Trophoblast cell (in vitro differentiated cells and primary cell): ENCODE measurements around the gene TGM3.
"Not testable (repeated sequence)": the region's sequence is repeated elsewhere in the genome, so short reads cannot be mapped to it uniquely, and the experiment has no call there.

Experiments
- DNase-seq, 2 donors: peaks; one replicate each; pipeline ENCODE4 v3.0.0-alpha.2; 2016
- H2AFZ ChIP-seq: 2 replicates; pipeline ENCODE4 v1.6.1; 2013; ENCODE audit warnings: low read length, moderate library complexity, mild to moderate bottlenecking; ENCODE audit not compliant: insufficient read depth, poor library complexity
- H2AK5ac ChIP-seq: 2 replicates; pipeline ENCODE4 v1.6.1; 2013; ENCODE audit warnings: mild to moderate bottlenecking, low read length
- H2BK120ac ChIP-seq: 2 replicates; pipeline ENCODE4 v1.6.1; 2013; ENCODE audit warnings: low read length, mild to moderate bottlenecking, moderate library complexity; ENCODE audit not compliant: insufficient read depth, poor library complexity
- H2BK12ac ChIP-seq: 2 replicates; pipeline ENCODE4 v1.6.1; 2013; ENCODE audit warnings: mild to moderate bottlenecking, low read length, moderate library complexity
- H2BK5ac ChIP-seq: 2 replicates; pipeline ENCODE4 v1.6.1; 2013; ENCODE audit warnings: low read length, low read depth, moderate library complexity, mild to moderate bottlenecking; ENCODE audit not compliant: poor library complexity
- H3K14ac ChIP-seq: 2 replicates; pipeline ENCODE4 v1.6.1; 2013; ENCODE audit warnings: mild to moderate bottlenecking, low read length
- H3K18ac ChIP-seq: 2 replicates; pipeline ENCODE4 v1.6.1; 2013; ENCODE audit warnings: mild to moderate bottlenecking, low read length
- H3K23ac ChIP-seq: 2 replicates; pipeline ENCODE4 v1.6.1; 2013; ENCODE audit warnings: low read length
- H3K27ac ChIP-seq: 2 replicates; pipeline ENCODE4 v1.5.1; 2013; ENCODE audit warnings: low read depth, mild to moderate bottlenecking, inconsistent platforms, low read length, moderate library complexity
- H3K27me3 ChIP-seq: 2 replicates; pipeline ENCODE4 v1.6.1; 2013; ENCODE audit warnings: inconsistent platforms, mild to moderate bottlenecking, low read length, moderate library complexity; ENCODE audit not compliant: insufficient read depth
- H3K36me3 ChIP-seq, 2 experiments: 1 replicate in 1 of 2; 2 replicates in 1 of 2; pipeline ENCODE4 v1.6.1; 2013; ENCODE audit warnings: low read length in 2 of 2, mild to moderate bottlenecking in 2 of 2, moderate library complexity in 1 of 2; ENCODE audit not compliant: insufficient read depth in 2 of 2, control insufficient read depth in 1 of 2
- H3K4ac ChIP-seq: 2 replicates; pipeline ENCODE4 v1.6.1; 2013; ENCODE audit warnings: low read depth, mild to moderate bottlenecking, low read length, moderate library complexity
- H3K4me1 ChIP-seq, 2 experiments: 1 replicate in 1 of 2; 2 replicates in 1 of 2; pipeline ENCODE4 v1.6.1; 2013; ENCODE audit warnings: low read length in 2 of 2, mild to moderate bottlenecking in 2 of 2, moderate library complexity in 1 of 2; ENCODE audit not compliant: insufficient read depth in 2 of 2, control insufficient read depth in 1 of 2
- H3K4me2 ChIP-seq: 2 replicates; pipeline ENCODE4 v1.6.1; 2013; ENCODE audit warnings: inconsistent platforms, mild to moderate bottlenecking, low read length, moderate library complexity
- H3K4me3 ChIP-seq: 2 replicates; pipeline ENCODE4 v1.5.1; 2013; ENCODE audit warnings: mild to moderate bottlenecking, low read depth, low read length, inconsistent platforms
- H3K79me1 ChIP-seq: one replicate; pipeline ENCODE4 v1.6.1; 2013; ENCODE audit warnings: low read length
- H3K79me2 ChIP-seq: 2 replicates; pipeline ENCODE4 v1.6.1; 2013; ENCODE audit warnings: low read length, mild to moderate bottlenecking; ENCODE audit not compliant: control insufficient read depth, insufficient read depth, poor library complexity
- H3K9ac ChIP-seq: 2 replicates; pipeline ENCODE4 v1.6.1; 2013; ENCODE audit warnings: mild to moderate bottlenecking, low read length
- H3K9me3 ChIP-seq: 2 replicates; pipeline ENCODE4 v1.6.1; 2013; ENCODE audit warnings: low read depth, mild to moderate bottlenecking, control low read depth, inconsistent platforms, low read length; ENCODE audit not compliant: insufficient read depth
- H4K12ac ChIP-seq: 2 replicates; pipeline ENCODE4 v1.6.1; 2013; ENCODE audit warnings: low read depth, mild to moderate bottlenecking, low read length, moderate library complexity
- H4K8ac ChIP-seq: 2 replicates; pipeline ENCODE4 v1.6.1; 2013; ENCODE audit warnings: low read depth, mild to moderate bottlenecking, low read length, moderate library complexity
- H4K91ac ChIP-seq: one replicate; pipeline ENCODE4 v1.6.1; 2013; ENCODE audit warnings: low read depth, mild to moderate bottlenecking, low read length, moderate library complexity
- WGBS: extraction: QIAGEN DNeasy Blood & Tissue Kit; methylation state at CpG from one replicate; pipeline ENCODE4 v1.1.7; 2013; ENCODE audit warnings: missing lambda C conversion rate; ENCODE audit not compliant: insufficient read length, insufficient coverage; ENCODE audit errors: extremely low coverage; 5-methylcytosine and 5-hydroxymethylcytosine counted together

TGM3 gene

DNA sequence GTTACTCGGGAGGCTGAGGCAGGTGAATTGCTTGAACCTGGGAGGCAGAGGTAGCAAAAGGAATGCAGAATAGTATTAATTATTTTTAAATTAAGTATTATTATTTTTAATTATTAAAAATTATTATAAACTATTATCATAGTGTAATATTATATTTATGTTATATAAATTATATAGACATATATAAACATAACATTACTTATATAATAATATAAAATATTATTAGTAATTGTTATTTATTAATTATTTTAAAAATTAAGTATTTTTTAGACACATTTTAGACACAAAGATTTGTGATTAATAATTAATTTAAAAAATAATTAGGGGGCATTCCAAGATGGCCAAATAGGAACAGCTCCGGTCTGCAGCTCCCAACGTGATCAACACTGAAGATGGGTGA lies 31.7 kb upstream of the TGM3 start:
- no peak for DNase-seq
- no peak overlapping the region for H4K12ac ChIP-seq
- no peak overlapping the region for H4K8ac ChIP-seq
- H2BK5ac ChIP-seq, result no peak overlapping the region
- peaks cover 4% of the 10 kb centered on the region for H3K9me3 ChIP-seq
- H3K27ac ChIP-seq, result no peak overlapping the region
- H2BK120ac ChIP-seq, result no peak overlapping the region
- H3K4ac ChIP-seq, result no peak overlapping the region
- H3K4me3 ChIP-seq, result no peak overlapping the region
- no peaks in the 10 kb centered on the region for H3K79me1 ChIP-seq
- H2AK5ac ChIP-seq, result no peak overlapping the region
- H3K4me2 ChIP-seq, result no peak overlapping the region
- no peak overlapping the region for H4K91ac ChIP-seq
- H3K14ac ChIP-seq, result no peak overlapping the region
- no peaks in the 10 kb centered on the region for H3K79me2 ChIP-seq
- H3K18ac ChIP-seq, result no peak overlapping the region
- H2AFZ ChIP-seq, result no peak overlapping the region
- no peaks in the 10 kb centered on the region for H3K27me3 ChIP-seq
- no peak overlapping the region for H2BK12ac ChIP-seq
- no peak overlapping the region for H3K23ac ChIP-seq
- peaks cover 0 to 4% of the 10 kb centered on the region in 2 experiments for H3K4me1 ChIP-seq
- WGBS, result no CpG with 5 or more reads among the region's 3 CpGs
- H3K36me3 ChIP-seq, result no peaks in the 10 kb centered on the region
- H3K9ac ChIP-seq, result no peak overlapping the region

DNA sequence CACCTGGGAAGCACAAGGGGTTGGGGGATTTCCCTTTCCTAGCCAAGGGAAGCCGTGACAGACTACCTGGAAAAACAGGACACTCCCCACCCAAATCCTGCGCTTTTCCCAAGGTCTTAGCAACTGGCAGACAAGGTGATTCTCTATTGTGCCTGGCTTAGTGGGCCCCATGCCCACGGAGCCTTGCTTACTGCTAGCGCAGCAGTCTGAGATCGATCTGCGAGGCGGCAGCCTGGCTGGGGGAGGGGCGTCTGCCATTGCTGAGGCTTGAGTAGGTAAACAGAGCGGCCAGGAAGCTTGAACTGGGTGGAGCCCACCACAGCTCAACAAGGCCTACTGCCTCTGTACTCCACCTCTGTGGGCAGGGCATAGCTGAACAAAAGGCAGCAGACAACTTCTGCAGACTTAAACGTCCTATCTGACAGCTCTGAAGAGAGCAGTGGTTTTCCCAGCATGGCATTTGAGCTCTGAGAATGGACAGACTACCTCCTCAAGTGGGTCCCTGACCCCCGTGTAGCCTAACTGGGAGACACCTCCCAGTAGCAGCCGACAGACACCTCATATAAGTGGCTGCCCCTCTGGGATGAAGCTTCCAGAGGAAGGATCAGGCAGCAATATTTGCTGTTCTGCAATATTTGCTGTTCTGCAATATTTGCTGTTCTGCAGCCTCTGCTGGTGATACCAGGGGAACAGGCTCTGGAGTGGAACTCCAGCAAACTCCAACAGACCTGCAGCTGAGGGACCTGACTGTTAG lies 31.0 kb upstream of the TGM3 start:
- not testable (repeated sequence) for H4K91ac ChIP-seq, H3K27ac ChIP-seq, H3K27me3 ChIP-seq, H2AK5ac ChIP-seq, DNase-seq, H2BK120ac ChIP-seq, H3K79me1 ChIP-seq, H2BK12ac ChIP-seq, H3K18ac ChIP-seq, H3K4me2 ChIP-seq, H3K23ac ChIP-seq, H3K4me1 ChIP-seq, H2BK5ac ChIP-seq, H4K12ac ChIP-seq, H3K14ac ChIP-seq, H2AFZ ChIP-seq, H3K4me3 ChIP-seq, H3K36me3 ChIP-seq, H3K9ac ChIP-seq, H3K4ac ChIP-seq, H3K9me3 ChIP-seq, H3K79me2 ChIP-seq, H4K8ac ChIP-seq
- no CpG with 5 or more reads among the region's 12 CpGs for WGBS

DNA sequence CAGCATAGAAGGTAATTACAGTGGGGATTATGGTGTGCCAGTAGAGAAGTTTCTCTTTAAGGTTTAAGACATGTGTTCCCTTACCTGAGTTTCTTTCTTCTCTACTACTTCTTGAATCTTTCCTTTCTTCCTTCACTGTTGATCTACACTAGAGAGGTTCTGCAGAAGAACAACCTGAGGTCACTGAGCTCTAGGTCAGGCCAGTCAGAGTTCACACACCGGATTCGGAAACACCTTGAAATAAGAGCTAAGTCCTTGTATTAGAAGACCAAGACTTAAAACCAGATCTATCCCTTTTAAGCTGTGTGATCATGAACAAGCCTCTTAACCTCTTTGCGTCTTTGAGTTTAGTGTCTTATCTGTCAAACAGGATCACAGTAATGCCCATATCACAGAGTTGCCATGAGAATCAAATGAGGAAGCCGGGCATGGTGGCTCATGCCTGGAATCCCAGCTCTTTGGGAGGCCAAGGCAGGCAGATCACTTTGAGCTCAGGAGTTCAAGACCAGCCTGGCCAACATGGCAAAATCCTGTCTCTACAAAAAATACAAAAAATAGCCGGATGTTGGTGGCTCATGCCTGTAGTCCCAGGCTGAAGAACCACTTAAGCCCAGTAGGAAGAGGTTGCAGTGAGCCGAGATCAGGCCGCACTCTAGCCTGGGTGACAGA lies 22.0 kb upstream of the TGM3 start:
- Histone ChIP-seq H3K23ac (no peak overlapping the region), H4K91ac (no peak overlapping the region), H3K79me1 (no peaks in the 10 kb centered on the region), H2BK5ac (no peak overlapping the region), H3K79me2 (no peaks in the 10 kb centered on the region), H3K27me3 (no peaks in the 10 kb centered on the region), H3K4me1 (no peaks in the 10 kb centered on the region), H3K18ac (no peak overlapping the region), H4K12ac (no peak overlapping the region), H2AFZ (no peak overlapping the region), H3K9me3 (no peaks in the 10 kb centered on the region), H3K4me2 (no peak overlapping the region), H3K4me3 (no peak overlapping the region), H2BK120ac (no peak overlapping the region), H3K4ac (no peak overlapping the region), H3K9ac (no peak overlapping the region), H2AK5ac (no peak overlapping the region), H2BK12ac (no peak overlapping the region), H3K14ac (no peak overlapping the region), H3K36me3 (no peaks in the 10 kb centered on the region), H3K27ac (no peak overlapping the region), H4K8ac (no peak overlapping the region)
- DNase-seq, result no peak
- WGBS, result no CpG with 5 or more reads among the region's 7 CpGs

DNA sequence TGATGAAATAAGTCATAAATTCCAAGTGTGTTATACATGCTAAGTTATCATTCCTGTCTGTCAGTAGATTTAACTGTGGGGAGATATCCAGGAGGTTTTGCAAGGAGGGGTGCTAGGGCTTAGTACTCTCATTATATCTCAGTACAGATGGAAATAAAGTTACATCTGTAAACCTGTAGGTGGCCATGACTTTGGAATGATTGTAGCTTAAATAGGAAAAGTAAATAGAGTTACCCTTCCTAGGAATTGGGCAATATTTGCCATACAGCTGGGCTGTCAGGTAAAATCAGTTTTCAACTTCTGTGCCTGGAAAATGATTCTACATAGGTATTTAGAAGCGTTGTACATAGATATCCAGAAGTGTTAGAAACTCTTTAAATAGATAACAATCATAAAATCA lies 19.8 kb upstream of the TGM3 start:
- H3K4me3 ChIP-seq, result no peak overlapping the region
- H3K36me3 ChIP-seq, result no peaks in the 10 kb centered on the region
- H3K79me1 ChIP-seq, result no peaks in the 10 kb centered on the region
- no peak overlapping the region for H2BK12ac ChIP-seq
- no peak overlapping the region for H3K4me2 ChIP-seq
- no peak overlapping the region for H2AK5ac ChIP-seq
- no peak overlapping the region for H3K4ac ChIP-seq
- no peak overlapping the region for H3K27ac ChIP-seq
- H3K14ac ChIP-seq, result no peak overlapping the region
- H2BK120ac ChIP-seq, result no peak overlapping the region
- H3K4me1 ChIP-seq, result no peaks in the 10 kb centered on the region
- no CpG with 5 or more reads among the region's 1 CpG for WGBS
- H4K8ac ChIP-seq, result no peak overlapping the region
- H2AFZ ChIP-seq, result no peak overlapping the region
- no peak overlapping the region for H3K9ac ChIP-seq
- H3K9me3 ChIP-seq, result peaks cover 2% of the 10 kb centered on the region
- H3K18ac ChIP-seq, result no peak overlapping the region
- no peak overlapping the region for H4K12ac ChIP-seq
- H3K27me3 ChIP-seq, result no peaks in the 10 kb centered on the region
- no peaks in the 10 kb centered on the region for H3K79me2 ChIP-seq
- no peak overlapping the region for H2BK5ac ChIP-seq
- H4K91ac ChIP-seq, result no peak overlapping the region
- no peak for DNase-seq
- no peak overlapping the region for H3K23ac ChIP-seq
